ENCODE measurements around the gene CNIH3.

GRCh38 chr1:224631462-224632115 is 15.5 kb downstream of the CNIH3 start:
- TF ChIP-seq EZH2 (IDR thresholded peaks at IDR 0.05; ENCODE audit: borderline replicate concordance, low read depth, low read length, severe bottlenecking) (no peak), GATA2 (IDR thresholded peaks at IDR 0.05; ENCODE audit: insufficient read depth, insufficient read length, low read depth, low read length) (no peak), POLR2A (IDR thresholded peaks at IDR 0.05; ENCODE audit: low read depth, low read length) (no peak), POLR2AphosphoS5 (IDR thresholded peaks at IDR 0.05; ENCODE audit: insufficient read depth, low read depth, low read length) (no peak), MAX (IDR thresholded peaks at IDR 0.05; ENCODE audit: insufficient read depth, insufficient read length) (no peak)
- TF ChIP-seq, protein P1, sequence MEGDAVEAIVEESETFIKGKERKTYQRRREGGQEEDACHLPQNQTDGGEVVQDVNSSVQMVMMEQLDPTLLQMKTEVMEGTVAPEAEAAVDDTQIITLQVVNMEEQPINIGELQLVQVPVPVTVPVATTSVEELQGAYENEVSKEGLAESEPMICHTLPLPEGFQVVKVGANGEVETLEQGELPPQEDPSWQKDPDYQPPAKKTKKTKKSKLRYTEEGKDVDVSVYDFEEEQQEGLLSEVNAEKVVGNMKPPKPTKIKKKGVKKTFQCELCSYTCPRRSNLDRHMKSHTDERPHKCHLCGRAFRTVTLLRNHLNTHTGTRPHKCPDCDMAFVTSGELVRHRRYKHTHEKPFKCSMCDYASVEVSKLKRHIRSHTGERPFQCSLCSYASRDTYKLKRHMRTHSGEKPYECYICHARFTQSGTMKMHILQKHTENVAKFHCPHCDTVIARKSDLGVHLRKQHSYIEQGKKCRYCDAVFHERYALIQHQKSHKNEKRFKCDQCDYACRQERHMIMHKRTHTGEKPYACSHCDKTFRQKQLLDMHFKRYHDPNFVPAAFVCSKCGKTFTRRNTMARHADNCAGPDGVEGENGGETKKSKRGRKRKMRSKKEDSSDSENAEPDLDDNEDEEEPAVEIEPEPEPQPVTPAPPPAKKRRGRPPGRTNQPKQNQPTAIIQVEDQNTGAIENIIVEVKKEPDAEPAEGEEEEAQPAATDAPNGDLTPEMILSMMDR (IDR thresholded peaks at IDR 0.05; ENCODE audit: extremely low read depth in 1 of 2, insufficient read depth in 1 of 2, low read depth in 1 of 2, low read length in 2 of 2) = no peak

Data from endothelial cell of umbilical vein (primary cell).